Measurements from ENCODE around the gene GAPDHS.

Gene GAPDHS

DNA sequence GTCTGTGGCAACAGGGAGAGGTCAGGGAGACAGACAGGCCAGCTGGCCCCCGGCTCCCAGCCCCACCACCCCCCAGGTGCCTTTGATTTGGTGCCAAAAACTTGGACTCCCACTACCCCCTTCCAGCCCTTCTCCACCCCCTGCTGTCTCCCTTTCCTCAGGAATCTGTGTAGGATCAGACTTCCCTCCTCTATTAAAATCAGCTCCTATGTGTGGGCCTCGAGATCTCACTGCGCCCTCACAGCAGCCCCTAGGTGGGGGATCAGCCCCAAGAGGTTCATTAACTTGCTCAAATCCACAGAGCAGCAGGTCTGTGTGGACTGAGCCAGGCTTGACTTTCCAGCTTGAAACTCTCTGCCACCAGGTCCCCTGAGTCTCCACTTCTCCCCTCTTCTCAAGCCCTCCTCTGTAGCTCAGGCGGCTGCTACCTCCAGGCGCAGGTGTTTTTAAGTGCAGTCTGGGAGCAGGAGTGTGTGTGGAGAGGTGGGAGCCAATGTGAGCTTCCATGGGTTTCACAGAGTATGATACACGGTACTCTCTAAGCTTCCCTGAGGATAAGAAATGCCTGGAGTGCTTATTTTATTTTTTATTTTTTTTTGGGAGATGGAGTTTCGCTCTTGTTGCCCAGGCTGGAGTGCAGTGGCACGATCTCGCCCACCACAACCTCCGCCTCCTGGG lies 1.7 kb downstream of the GAPDHS start:
- H3K4me1 ChIP-seq (ENCODE audit: control insufficient read depth in 2 of 2, insufficient read depth in 2 of 2, low read length in 2 of 2) = no peaks in the 10 kb centered on the region
- no peaks in the 10 kb centered on the region for H3K36me3 ChIP-seq (ENCODE audit: control insufficient read depth in 2 of 2, insufficient read depth in 2 of 2, low read length in 2 of 2)
- no peak overlapping the region for H3K27ac ChIP-seq (ENCODE audit: low read depth in 2 of 2, low read length in 2 of 2)
- no peak overlapping the region for H3K9ac ChIP-seq (ENCODE audit: low read depth in 1 of 2, low read length in 2 of 2)
- H3K27me3 ChIP-seq (ENCODE audit: control insufficient read depth in 2 of 2, insufficient read depth in 2 of 2, low read length in 2 of 2) = peaks cover 5 to 7% of the 10 kb centered on the region in 2 donors
- H3K4me3 ChIP-seq (ENCODE audit: low read length in 2 of 2) = no peak overlapping the region
- no peaks in the 10 kb centered on the region for H3K9me3 ChIP-seq (ENCODE audit: control insufficient read depth in 2 of 2, low read length in 2 of 2)

DNA sequence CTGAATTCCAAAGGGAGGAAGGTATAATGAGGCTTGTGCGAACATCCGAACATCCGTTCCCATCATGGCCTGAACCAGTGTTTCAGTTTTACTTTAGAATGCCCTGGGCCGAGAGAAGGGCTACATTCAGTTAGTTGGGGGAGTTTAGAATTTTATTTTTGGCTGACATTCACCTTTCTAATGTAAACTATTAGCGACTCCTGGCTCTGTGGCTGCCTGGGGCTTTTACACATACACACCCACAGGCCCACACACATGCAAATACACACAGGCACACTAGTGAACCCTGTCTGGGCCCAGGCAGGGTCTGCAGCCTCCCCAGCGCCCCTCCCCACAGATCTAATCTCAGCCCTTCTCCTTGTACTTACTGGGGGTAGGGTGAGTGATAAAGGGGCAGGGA lies 6.1 kb downstream of the GAPDHS start:
- Histone ChIP-seq H3K27ac (ENCODE audit: low read depth in 2 of 2, low read length in 2 of 2) (no peak overlapping the region), H3K9me3 (ENCODE audit: control insufficient read depth in 2 of 2, low read length in 2 of 2) (no peaks in the 10 kb centered on the region), H3K4me3 (ENCODE audit: low read length in 2 of 2) (no peak overlapping the region), H3K4me1 (ENCODE audit: control insufficient read depth in 2 of 2, insufficient read depth in 2 of 2, low read length in 2 of 2) (peaks cover 0 to under 1% of the 10 kb centered on the region in 2 donors), H3K36me3 (ENCODE audit: control insufficient read depth in 2 of 2, insufficient read depth in 2 of 2, low read length in 2 of 2) (no peaks in the 10 kb centered on the region), H3K9ac (ENCODE audit: low read depth in 1 of 2, low read length in 2 of 2) (no peak overlapping the region), H3K27me3 (ENCODE audit: control insufficient read depth in 2 of 2, insufficient read depth in 2 of 2, low read length in 2 of 2) (no peaks in the 10 kb centered on the region)

DNA sequence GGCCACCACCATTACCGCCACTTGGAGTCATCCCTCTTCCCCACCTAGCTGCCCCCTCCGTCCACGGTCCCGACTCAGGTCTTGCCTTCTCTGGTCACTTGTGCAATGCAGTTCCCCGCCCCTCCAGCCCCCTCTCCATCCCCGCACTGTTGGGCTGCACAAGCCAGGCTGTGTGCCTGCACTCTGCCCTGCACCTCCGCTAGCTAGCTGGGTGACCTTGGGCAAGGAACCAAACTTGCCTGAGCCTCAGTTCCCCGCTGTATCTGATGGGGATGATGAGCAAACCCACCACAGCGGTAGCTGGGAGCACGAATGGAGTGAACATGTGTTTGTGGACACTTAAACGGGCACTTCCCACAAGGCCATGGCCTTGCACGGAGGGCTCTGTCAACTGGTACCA lies 6.6 kb downstream of the GAPDHS start:
- no peaks in the 10 kb centered on the region for H3K9me3 ChIP-seq (ENCODE audit: control insufficient read depth in 2 of 2, low read length in 2 of 2)

DNA sequence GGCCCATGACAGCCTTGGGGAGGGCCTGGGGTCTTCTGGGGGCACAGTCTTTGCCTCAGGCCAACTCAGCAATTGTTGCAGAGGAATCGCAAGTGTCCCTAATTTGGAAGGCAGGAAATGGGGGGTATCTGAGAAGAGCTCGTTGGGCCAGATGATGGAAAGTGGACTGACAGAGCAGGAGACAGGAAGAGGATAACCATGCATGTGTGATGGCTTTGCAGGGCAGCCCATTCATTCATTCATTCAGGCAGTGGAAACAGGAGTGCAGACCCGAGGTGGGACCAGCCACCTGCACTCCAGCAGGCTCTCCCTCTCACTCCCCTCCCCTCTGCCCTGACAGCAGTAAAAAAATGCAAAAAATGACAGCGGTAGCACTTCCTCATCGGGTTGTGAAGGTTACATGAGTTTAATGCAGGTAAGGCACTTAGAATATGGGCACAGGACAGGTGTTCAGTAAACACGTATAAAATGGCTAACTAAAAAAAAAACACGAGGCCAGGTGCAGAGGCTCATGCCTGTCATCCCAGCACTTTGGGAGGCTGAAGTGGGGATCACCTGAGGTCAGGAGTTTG lies 7.2 kb downstream of the GAPDHS start:
- Histone ChIP-seq H3K27ac (ENCODE audit: low read depth in 2 of 2, low read length in 2 of 2) (no peak overlapping the region), H3K9ac (ENCODE audit: low read depth in 1 of 2, low read length in 2 of 2) (no peak overlapping the region), H3K4me1 (ENCODE audit: control insufficient read depth in 2 of 2, insufficient read depth in 2 of 2, low read length in 2 of 2) (peaks cover 0 to 7% of the 10 kb centered on the region in 2 donors), H3K9me3 (ENCODE audit: control insufficient read depth in 2 of 2, low read length in 2 of 2) (no peaks in the 10 kb centered on the region), H3K36me3 (ENCODE audit: control insufficient read depth in 2 of 2, insufficient read depth in 2 of 2, low read length in 2 of 2) (no peaks in the 10 kb centered on the region), H3K27me3 (ENCODE audit: control insufficient read depth in 2 of 2, insufficient read depth in 2 of 2, low read length in 2 of 2) (no peaks in the 10 kb centered on the region), H3K4me3 (ENCODE audit: low read length in 2 of 2) (no peak overlapping the region)

More for the DNA sequence above, 6.6 kb downstream of the GAPDHS start:
- Histone ChIP-seq H3K4me3 (ENCODE audit: low read length in 2 of 2) (no peak overlapping the region), H3K27me3 (ENCODE audit: control insufficient read depth in 2 of 2, insufficient read depth in 2 of 2, low read length in 2 of 2) (no peaks in the 10 kb centered on the region), H3K36me3 (ENCODE audit: control insufficient read depth in 2 of 2, insufficient read depth in 2 of 2, low read length in 2 of 2) (no peaks in the 10 kb centered on the region), H3K27ac (ENCODE audit: low read depth in 2 of 2, low read length in 2 of 2) (no peak overlapping the region), H3K9ac (ENCODE audit: low read depth in 1 of 2, low read length in 2 of 2) (no peak overlapping the region), H3K4me1 (ENCODE audit: control insufficient read depth in 2 of 2, insufficient read depth in 2 of 2, low read length in 2 of 2) (peaks cover 0 to 6% of the 10 kb centered on the region in 2 donors)

- Histone ChIP-seq H3K4me3 (ENCODE audit: low read length in 2 of 2) (no peak overlapping the region), H3K27me3 (ENCODE audit: control insufficient read depth in 2 of 2, insufficient read depth in 2 of 2, low read length in 2 of 2) (no peaks in the 10 kb centered on the region), H3K9me3 (ENCODE audit: control insufficient read depth in 2 of 2, low read length in 2 of 2) (no peaks in the 10 kb centered on the region), H3K36me3 (ENCODE audit: control insufficient read depth in 2 of 2, insufficient read depth in 2 of 2, low read length in 2 of 2) (peaks cover 0 to 1% of the 10 kb centered on the region in 2 donors), H3K27ac (ENCODE audit: low read depth in 2 of 2, low read length in 2 of 2) (no peak overlapping the region), H3K4me1 (ENCODE audit: control insufficient read depth in 2 of 2, insufficient read depth in 2 of 2, low read length in 2 of 2) (peaks cover 8 to 16% of the 10 kb centered on the region in 2 donors), H3K9ac (ENCODE audit: low read depth in 1 of 2, low read length in 2 of 2) (no peak overlapping the region)
Measured at GRCh38 chr19:35542209-35542608, 9.0 kb downstream of the GAPDHS start.

GRCh38 chr19:35543280-35544109 lies 10.2 kb downstream of the GAPDHS start:
- no peak overlapping the region for H3K27ac ChIP-seq (ENCODE audit: low read depth in 2 of 2, low read length in 2 of 2)
- no peak overlapping the region for H3K9ac ChIP-seq (ENCODE audit: low read depth in 1 of 2, low read length in 2 of 2)
- H3K4me1 ChIP-seq (ENCODE audit: control insufficient read depth in 2 of 2, insufficient read depth in 2 of 2, low read length in 2 of 2) = peaks cover 8 to 16% of the 10 kb centered on the region in 2 donors
- peaks cover 0 to 4% of the 10 kb centered on the region in 2 donors for H3K36me3 ChIP-seq (ENCODE audit: control insufficient read depth in 2 of 2, insufficient read depth in 2 of 2, low read length in 2 of 2)
- H3K27me3 ChIP-seq (ENCODE audit: control insufficient read depth in 2 of 2, insufficient read depth in 2 of 2, low read length in 2 of 2) = no peaks in the 10 kb centered on the region
- no peaks in the 10 kb centered on the region for H3K9me3 ChIP-seq (ENCODE audit: control insufficient read depth in 2 of 2, low read length in 2 of 2)
- no peak overlapping the region for H3K4me3 ChIP-seq (ENCODE audit: low read length in 2 of 2)

GRCh38 chr19:35544110-35544802 lies 11.0 kb downstream of the GAPDHS start:
- peak overlapping the region; percentile 85 to 90 for H3K4me3 ChIP-seq (ENCODE audit: low read length in 2 of 2)
- H3K9ac ChIP-seq (ENCODE audit: low read depth in 1 of 2, low read length in 2 of 2) = peak overlapping the region in 1 of 2 donors; percentile 86
- peaks cover 0 to 4% of the 10 kb centered on the region in 2 donors for H3K36me3 ChIP-seq (ENCODE audit: control insufficient read depth in 2 of 2, insufficient read depth in 2 of 2, low read length in 2 of 2)
- H3K9me3 ChIP-seq (ENCODE audit: control insufficient read depth in 2 of 2, low read length in 2 of 2) = no peaks in the 10 kb centered on the region
- no peaks in the 10 kb centered on the region for H3K27me3 ChIP-seq (ENCODE audit: control insufficient read depth in 2 of 2, insufficient read depth in 2 of 2, low read length in 2 of 2)
- peaks cover 8 to 16% of the 10 kb centered on the region in 2 donors for H3K4me1 ChIP-seq (ENCODE audit: control insufficient read depth in 2 of 2, insufficient read depth in 2 of 2, low read length in 2 of 2)
- no peak overlapping the region for H3K27ac ChIP-seq (ENCODE audit: low read depth in 2 of 2, low read length in 2 of 2)

DNA sequence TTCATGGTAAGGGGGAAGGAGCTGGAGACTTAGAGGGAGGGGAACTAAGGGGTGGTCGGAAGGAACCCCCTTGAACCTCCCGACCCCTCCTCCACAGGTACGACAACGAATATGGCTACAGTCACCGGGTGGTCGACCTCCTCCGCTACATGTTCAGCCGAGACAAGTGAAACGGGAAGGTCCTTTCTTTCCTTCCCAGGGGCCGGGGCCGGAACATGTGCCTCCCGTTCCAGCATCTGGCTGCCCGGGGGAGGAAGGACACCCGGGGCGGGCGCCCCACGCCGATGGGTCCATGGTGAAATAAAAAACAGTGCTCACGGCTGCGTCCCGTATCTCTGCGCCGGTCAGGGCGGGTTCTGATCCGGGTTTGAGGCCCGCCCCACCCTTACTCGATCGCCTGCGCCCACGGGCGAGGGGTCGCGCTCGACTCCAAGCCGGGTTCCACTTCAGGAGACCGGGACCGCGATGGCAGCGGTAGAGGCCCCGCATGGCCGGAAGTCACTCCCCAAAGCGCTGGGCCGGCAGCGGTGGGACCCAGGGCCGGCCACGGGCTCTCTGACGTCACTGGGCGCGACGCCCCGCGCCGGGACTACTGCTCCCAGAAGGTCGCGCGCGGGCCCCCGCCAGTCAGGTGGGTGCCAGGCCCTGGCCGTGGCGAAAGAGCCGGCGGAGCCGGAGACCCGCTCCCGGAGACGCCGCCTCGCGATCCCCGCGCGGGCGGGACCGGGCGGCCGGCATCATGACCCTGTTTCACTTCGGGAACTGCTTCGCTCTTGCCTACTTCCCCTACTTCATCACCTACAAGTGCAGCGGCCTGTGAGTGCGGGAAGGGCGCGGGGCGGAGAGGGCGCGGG lies 12.0 kb downstream of the GAPDHS start, which contains the start of gene TMEM147:
Gene TMEM147, plus strand, starts transcription at position 626 of the 854 bp plus-strand sequence. Its CDS starts 114 bp downstream, at position 740.
- peak within 1 kb of the TSS; percentile 86 to 88 for H3K9ac ChIP-seq (ENCODE audit: low read depth in 1 of 2, low read length in 2 of 2)
- peak within 1 kb of the TSS; percentile 58 to 71 for H3K27ac ChIP-seq (ENCODE audit: low read depth in 2 of 2, low read length in 2 of 2)
- no peaks in the 10 kb centered on the region for H3K9me3 ChIP-seq (ENCODE audit: control insufficient read depth in 2 of 2, low read length in 2 of 2)
- peak within 1 kb of the TSS; percentile 85 to 90 for H3K4me3 ChIP-seq (ENCODE audit: low read length in 2 of 2)
- peaks cover 8 to 16% of the 10 kb centered on the region in 2 donors for H3K4me1 ChIP-seq (ENCODE audit: control insufficient read depth in 2 of 2, insufficient read depth in 2 of 2, low read length in 2 of 2)
- H3K27me3 ChIP-seq (ENCODE audit: control insufficient read depth in 2 of 2, insufficient read depth in 2 of 2, low read length in 2 of 2) = no peaks in the 10 kb centered on the region
- H3K36me3 ChIP-seq (ENCODE audit: control insufficient read depth in 2 of 2, insufficient read depth in 2 of 2, low read length in 2 of 2) = peaks cover 0 to 4% of the 10 kb centered on the region in 2 donors

DNA sequence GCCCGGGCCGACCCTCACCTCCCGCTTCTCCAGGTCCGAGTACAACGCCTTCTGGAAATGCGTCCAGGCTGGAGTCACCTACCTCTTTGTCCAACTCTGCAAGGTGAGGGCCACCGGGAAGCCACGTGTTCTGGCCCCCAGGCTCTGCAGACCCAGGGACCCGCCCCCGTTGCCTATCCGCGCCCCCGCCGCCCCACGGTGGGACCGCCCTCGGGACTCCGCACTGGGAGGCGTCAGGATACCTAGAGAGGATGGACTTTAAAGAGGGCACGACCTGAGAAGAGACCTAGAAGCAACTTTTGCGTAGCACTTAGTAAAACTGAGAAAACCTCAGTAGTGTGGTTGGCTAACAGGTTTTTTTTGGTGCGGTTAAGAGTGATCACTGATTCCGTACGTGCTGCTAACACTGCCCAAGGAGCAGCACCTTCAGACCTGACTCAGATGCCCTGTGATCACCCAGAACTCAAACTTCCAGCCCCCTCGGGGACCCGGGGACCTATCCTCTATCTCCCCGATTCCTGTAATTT lies 12.7 kb downstream of the GAPDHS start:
- Histone ChIP-seq H3K4me3 (ENCODE audit: low read length in 2 of 2) (peak overlapping the region; percentile 85 to 90), H3K9me3 (ENCODE audit: control insufficient read depth in 2 of 2, low read length in 2 of 2) (no peaks in the 10 kb centered on the region), H3K36me3 (ENCODE audit: control insufficient read depth in 2 of 2, insufficient read depth in 2 of 2, low read length in 2 of 2) (peaks cover 0 to 4% of the 10 kb centered on the region in 2 donors), H3K9ac (ENCODE audit: low read depth in 1 of 2, low read length in 2 of 2) (peak overlapping the region; percentile 86 to 88), H3K4me1 (ENCODE audit: control insufficient read depth in 2 of 2, insufficient read depth in 2 of 2, low read length in 2 of 2) (peaks cover 8 to 16% of the 10 kb centered on the region in 2 donors), H3K27me3 (ENCODE audit: control insufficient read depth in 2 of 2, insufficient read depth in 2 of 2, low read length in 2 of 2) (no peaks in the 10 kb centered on the region), H3K27ac (ENCODE audit: low read depth in 2 of 2, low read length in 2 of 2) (peak overlapping the region in 1 of 2 donors; percentile 71)
